RWPE2 (cell line): ENCODE results near the gene DOK4.

ENCODE experiments used
- ATAC-seq: fragments of 200-7000 bp; cut with Tn5 transposase; 3 replicates; pipeline ENCODE4 v1.9.1; 2021; ENCODE audit warnings: low read depth
- DNase-seq: peaks from one replicate; pipeline ENCODE4 v3.0.0-alpha.2; 2020; ENCODE audit warnings: low spot score
- H3K27ac ChIP-seq: fragments of 450-650 bp; 2 replicates; pipeline ENCODE4 v1.5.1; 2017; ENCODE audit warnings: mild to moderate bottlenecking; ENCODE audit not compliant: poor library complexity, severe bottlenecking
- H3K27me3 ChIP-seq: fragments of 250-450 bp; sonication (Bioruptor Pico); 2 replicates; pipeline ENCODE4 v1.5.1; 2021; ENCODE audit warnings: mild to moderate bottlenecking, moderate library complexity; ENCODE audit not compliant: insufficient read depth, poor library complexity, severe bottlenecking
- H3K36me3 ChIP-seq: fragments of 250-450 bp; sonication (Bioruptor Pico); 2 replicates; pipeline ENCODE4 v1.5.1; 2020; ENCODE audit warnings: low read depth, mild to moderate bottlenecking, moderate library complexity
- H3K4me1 ChIP-seq: fragments of 250-450 bp; sonication (Bioruptor Pico); 2 replicates; pipeline ENCODE4 v1.5.1; 2021; ENCODE audit warnings: mild to moderate bottlenecking, moderate library complexity; ENCODE audit not compliant: insufficient read depth, poor library complexity, severe bottlenecking
- H3K4me3 ChIP-seq: fragments of 250-450 bp; sonication (Bioruptor Pico); 2 replicates; pipeline ENCODE4 v1.5.1; 2021; ENCODE audit warnings: mild to moderate bottlenecking, moderate library complexity; ENCODE audit not compliant: severe bottlenecking
- H3K9me3 ChIP-seq: fragments of 250-450 bp; sonication (Bioruptor Pico); 2 replicates; pipeline ENCODE4 v1.5.1; 2021; ENCODE audit warnings: mild to moderate bottlenecking, moderate library complexity; ENCODE audit not compliant: severe bottlenecking
- TF ChIP-seq, protein P1 (sequence below): fragments of 450-650 bp; IDR thresholded peaks from one replicate; pipeline ENCODE4 v1.5.1; 2017; ENCODE audit warnings: mild to moderate bottlenecking, moderate library complexity; ENCODE audit not compliant: poor library complexity, severe bottlenecking

Gene DOK4

DNA sequence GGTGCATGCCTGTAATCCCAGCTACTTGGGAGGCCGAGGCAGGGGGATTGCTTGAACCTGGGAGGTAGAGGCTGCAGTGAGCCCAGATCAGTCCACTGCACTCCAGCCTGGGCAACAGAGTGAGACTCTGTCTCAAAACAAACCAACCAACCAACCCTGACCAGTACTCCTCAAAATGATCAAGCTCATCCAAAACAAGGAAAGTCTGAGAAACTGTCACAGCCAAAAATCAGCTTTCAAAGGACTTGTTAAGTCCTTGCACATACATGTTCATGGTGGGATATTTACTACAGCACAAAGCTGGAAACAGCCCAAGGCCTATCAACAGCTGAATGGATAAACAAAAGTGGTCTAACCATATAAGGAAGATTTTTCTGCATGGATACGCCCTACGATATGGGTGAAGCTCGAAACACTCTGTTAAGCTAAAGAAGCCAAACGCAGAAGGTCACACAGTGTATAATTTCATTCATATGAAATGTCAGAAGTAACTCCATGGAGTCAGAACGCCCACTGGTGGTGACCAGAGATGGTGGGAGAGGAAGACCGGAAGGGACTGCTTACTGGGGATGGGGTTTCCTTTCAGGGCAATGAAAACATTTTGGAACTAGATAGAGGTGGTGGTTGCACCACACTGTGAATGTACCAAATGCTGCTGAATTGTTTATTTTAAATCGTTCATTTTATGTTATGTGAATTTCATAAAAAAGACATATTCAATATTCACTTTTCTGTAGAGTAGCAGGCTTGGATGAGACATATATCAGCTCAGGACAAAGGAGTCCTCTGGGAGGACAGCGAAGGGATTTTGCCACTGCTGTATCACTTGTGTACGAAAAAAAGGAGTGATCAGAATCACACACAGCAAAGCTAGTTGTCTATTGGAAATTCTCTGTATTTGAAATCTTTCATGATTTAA lies 64.0 kb downstream of the DOK4 start:
- DNase-seq = no peak
- Histone ChIP-seq H3K9me3 (no peaks in the 10 kb centered on the region), H3K27ac (no peak overlapping the region), H3K27me3 (no peaks in the 10 kb centered on the region), H3K36me3 (peaks cover 3% of the 10 kb centered on the region; the same call in 1 of the 2 replicates), H3K4me1 (peaks cover 9% of the 10 kb centered on the region), H3K4me3 (no peak overlapping the region)
- peak; percentile 62 for ATAC-seq
- TF ChIP-seq, protein P1, sequence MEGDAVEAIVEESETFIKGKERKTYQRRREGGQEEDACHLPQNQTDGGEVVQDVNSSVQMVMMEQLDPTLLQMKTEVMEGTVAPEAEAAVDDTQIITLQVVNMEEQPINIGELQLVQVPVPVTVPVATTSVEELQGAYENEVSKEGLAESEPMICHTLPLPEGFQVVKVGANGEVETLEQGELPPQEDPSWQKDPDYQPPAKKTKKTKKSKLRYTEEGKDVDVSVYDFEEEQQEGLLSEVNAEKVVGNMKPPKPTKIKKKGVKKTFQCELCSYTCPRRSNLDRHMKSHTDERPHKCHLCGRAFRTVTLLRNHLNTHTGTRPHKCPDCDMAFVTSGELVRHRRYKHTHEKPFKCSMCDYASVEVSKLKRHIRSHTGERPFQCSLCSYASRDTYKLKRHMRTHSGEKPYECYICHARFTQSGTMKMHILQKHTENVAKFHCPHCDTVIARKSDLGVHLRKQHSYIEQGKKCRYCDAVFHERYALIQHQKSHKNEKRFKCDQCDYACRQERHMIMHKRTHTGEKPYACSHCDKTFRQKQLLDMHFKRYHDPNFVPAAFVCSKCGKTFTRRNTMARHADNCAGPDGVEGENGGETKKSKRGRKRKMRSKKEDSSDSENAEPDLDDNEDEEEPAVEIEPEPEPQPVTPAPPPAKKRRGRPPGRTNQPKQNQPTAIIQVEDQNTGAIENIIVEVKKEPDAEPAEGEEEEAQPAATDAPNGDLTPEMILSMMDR = peak; percentile 81
